NCI-H128 (cell line): ENCODE measurements around the gene AQP9.

Experiments used
- DNase-seq: peaks from one replicate; lab custom pipeline; 2025; ENCODE audit not compliant: unreplicated experiment; lab: John Stamatoyannopoulos, UW

Gene AQP9

DNA sequence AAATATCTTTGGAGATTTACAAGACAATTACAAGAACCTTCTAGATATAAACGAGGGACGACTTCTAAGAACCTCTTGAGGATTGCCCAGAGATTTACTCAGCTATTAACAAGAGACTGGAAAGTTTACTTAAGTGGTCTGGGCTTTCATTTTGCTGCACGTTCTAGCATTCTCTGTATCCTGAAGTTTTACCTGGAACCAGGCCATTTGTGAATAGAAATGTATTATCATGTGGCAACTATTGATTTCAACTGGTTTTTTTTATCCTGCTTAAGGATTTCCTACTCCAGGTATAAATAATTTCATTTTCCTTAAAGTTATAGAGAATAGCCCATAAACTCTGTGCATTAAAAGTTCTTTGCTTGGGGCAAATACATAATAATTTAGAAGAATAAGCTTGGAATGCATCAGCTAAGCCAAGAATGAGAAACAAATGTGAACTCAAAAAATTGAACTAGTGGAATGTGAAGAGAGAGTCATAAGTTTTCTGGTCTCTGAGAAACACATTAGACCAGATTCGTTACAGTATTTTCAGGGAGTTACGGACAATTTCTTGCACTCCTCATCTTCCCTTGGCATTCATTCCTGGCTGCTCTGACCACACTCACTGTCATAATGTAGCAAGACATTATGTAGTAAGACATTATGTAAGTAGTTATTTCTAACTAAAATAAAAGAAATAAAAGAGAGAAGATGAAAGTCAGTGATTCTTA is 1.3 kb downstream of the AQP9 start:
- no peak for DNase-seq

DNA sequence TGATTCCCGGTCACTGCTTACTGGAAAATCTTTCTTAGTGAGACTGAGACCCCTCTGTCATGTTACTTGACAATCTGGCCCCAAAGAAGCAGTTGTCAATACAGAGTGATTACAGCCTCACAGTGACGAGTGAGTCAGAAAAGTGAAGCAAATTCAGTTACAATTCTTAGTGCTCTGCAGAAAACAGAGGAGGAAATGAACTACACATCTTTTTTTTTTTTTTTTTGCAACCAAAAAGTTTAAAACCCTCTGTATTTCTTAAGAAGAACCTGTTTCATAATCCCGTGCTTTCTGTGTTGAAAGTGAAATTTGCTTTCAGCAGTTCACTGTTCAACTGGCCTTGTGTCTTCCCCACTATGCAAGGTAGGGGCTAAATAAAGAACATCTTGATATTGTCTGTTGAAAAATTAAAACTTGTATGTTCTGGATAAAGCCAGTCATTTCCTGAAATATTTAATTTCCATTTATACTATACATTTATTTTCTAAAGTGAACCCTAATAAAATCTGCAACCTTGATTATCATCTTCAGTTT is 1.9 kb downstream of the AQP9 start:
- no peak for DNase-seq

DNA sequence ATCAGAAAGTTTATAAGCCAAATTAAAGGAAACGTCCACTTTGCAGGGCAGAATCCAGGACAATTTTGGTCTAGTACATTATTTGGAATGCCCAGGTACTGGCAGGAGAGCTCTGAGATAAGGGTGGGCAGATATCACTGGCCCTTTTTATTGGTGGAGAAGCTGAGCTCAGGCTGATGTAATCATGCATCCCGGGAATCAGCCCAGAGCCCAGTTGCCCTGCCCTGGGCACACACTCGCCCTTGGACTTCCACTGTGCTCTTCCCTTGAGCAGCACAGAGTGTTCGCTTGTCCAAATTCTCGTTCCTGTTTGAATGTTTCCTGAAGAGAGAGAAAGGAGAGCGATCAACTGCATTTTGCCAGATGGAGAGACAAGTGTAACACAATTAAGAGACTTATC is 3.7 kb downstream of the AQP9 start:
- DNase-seq, result no peak

DNA sequence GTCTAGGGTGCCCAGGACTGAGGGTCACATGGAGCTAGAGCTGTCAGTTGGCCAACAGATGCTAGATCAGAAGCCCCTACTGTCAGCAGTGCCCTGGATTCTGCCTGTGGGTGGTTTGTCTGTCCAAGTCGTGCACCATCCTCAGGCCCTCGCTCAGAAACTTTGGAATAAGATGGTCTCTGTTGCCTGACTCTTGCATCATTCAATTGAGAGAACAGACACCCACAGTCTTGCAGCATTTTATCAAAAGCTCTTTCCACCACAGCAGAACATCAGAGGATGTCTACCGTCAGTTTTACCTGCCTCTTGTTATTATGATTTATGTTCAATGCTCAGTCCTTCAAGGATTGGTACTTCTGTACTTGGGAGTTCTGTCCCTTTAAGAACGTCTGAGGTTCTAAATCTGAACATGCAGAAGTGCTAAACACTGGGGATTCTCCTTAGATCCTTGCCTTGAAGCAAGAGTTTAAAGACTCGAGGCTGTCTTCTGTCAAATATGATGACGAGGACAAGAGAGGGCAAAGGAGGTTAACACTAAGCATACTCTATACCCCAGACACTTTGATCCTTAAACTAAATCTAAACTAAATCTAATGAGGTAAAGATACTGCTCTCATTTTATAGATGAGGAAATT is 4.8 kb downstream of the AQP9 start:
- DNase-seq, result no peak

DNA sequence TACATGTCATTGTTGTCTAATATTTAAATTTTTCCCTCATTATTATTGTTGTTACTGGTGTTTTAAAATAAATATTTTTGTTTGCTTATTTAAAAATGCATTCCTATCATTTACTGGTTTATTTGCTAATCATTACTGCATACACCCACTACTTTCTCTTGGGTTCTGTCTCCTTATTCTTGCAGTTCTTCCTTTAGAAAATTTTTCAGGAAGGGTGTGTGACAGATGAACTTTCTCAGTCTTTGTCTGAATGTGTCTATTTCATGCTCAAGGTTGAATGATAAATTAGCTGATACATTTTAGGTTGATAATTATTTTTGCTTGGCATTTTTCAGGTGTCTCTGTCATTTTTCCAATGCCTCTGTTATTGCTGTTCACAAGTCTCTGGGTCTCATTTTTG is 7.4 kb downstream of the AQP9 start:
- no peak for DNase-seq

DNA sequence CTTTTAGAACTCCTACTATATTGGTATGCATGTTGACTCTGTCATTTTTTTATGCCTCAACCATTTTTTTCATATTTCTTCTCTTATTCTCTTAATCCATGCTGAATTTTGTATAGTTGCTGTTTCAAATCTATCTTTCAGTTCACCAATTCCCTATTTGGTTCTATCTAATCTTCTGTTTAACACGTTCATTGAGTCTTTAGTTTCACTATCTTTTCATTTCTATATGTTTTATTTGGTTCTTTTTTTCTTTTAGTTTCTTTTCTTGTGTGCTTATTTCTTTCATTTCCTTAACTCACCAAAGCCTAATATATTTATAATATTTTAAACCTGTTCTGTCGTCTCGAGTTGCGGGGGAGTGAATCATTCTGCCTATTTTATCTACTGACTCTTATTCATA is 8.0 kb downstream of the AQP9 start:
- DNase-seq, result no peak

DNA sequence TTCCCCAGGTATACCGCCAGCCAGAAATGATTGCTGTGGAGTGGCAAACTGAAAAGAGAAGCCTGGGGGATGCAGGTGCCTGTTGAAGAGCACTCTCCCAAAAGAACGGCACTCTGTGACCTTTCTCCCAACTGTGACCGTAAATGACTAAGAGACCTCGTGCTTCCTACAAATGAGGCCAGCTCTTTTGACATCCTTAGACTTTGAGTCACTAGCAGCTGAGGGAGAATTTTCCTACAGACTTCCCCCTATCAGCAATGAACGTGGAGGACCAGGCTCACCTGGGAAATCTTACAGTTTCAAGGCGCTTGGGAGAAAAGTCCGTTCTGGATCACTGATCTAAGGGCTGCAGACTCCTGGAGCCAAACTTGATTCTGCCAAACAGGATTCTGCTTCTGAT is 8.6 kb downstream of the AQP9 start:
- DNase-seq, result no peak

DNA sequence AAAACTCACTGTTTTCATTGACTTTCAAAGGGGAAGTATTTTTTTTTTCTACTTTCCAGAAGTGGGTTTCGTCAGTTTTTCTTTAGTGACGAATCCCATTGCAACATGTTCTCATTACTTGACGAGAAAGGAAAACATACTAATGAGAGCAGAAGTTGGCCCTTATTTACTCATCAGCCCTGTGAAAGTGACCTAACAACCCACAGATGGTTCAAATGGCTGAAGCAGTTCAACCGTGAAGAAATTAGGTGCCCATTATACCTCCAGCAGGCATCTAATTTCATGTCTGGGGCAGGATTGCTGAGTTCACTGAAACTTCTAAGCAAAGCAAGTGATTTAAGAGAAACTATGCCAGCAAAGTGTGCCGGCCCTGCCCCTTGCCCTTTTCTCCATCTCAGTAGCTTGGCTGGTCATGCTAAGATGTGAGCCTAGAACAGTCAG is 9.0 kb downstream of the AQP9 start:
- DNase-seq, result no peak

DNA sequence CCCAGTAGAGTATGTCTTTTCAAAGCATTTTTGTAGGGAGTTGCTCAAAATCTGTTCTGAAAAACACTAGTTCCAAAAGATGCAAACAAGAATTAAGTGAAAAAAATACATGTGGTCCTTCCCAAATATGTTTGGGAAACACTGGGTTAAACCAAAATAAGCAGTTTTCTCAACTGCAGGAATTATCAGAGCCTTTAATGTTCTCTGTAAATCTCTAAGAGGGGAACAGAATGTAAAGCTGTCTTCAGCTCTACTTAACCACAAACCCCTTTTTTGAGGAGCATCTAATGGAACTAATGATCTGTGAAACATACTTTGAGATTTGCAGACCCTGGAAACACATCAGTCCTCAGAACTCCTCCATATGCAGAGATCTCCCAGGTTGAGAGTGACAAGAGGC is 9.9 kb downstream of the AQP9 start:
- no peak for DNase-seq

DNA sequence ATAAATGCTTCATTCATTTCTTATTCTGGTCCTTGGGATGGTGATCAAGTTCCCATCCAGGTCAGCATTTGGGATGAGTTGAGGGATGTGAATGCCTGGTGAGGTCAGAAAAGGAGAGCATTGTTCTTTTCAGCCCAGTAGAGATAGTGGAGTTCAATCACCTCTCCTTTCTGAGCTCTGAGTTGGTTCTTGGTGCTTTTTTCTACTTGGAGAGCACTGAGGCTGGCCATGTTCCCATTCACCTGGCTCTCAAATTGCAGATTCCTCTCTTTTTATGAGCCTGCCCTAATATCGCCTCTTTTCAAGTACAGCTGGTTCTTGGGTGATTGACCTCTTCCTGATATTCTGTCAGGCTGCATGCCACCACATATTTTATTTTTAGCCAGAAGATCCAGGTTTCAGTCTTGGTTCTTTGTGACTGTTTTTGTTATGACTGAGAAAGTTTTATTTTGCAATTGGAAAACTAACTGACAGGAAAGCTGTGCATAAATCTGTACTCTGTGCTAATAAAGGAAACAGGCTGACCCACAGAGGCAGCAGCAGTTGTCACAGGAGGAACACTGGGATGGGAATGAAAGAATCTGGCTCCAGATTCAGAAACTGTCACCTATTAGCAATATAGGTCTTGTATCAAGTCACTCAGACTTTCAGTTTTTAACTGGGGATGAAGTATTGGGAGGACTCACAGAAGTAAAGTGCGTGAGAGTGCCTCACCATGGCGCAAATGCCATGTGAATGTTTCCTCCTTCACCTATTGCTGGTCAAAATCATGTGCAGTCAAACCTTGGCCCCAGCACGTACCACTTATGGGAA is 10.7 kb downstream of the AQP9 start:
- no peak for DNase-seq

DNA sequence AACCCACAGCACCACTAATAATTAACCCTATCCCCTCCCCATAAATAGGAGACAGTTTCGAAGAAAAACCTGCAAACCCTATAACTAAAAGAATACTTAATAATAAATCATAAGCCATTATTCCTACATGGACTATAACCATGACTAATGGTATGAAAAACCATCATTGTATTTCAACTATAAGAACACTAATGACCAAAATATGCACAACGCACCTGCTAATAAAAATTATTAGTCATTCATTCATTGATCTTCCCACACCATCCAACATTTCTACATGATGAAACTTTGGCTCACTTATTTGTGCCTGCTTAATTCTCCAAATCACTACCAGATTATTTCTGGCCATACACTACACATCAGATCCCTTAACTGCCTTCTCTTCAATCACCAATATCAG is 16.6 kb downstream of the AQP9 start:
- no peak for DNase-seq

DNA sequence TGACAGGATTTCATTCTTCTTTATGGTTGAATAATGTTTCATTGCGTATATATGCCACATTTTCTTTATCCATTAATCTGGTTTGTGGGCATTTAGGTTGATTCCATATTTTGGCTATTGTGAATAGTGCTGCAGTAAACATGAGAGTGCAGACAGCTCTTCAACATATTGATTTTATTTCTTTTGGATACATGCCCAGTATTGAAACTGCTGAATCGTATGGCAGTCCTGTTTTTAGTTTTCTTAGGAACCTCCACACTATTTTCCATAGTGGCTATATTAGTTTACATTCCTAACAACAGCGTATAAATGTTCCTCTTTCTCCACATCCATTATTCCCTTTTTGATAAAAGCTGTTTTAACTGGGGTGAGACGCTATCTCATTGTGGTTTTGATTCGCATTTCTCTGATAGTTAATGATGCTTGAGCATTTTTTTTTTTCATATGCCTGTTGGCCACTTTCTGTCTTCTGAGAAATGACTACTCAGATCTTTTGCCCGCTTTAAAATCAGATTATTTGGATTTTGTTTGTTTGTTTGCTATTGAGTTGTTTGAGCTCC is 21.7 kb downstream of the AQP9 start:
- no peak for DNase-seq

DNA sequence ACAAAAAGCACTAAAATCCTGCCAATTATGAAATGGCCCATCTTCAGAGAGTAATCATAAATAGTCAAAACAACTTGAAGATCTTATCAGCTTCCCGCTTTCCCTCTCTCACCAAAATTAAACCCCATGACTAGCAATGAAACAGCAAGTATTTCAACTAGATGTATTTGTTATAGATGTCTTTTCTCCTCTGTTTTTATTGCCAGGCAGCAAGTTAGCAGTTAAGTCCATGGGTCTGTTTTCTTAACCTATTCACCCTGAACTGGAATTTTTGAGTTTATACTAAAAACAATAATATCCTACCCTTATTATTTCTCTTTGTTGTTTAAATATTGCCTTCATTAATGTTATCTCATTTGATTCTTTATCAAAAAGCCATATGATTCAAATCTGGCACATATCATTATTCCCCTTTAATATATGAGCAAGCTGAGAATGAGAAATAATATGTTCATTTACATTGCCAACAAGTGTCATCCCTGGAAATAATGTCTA is 23.3 kb downstream of the AQP9 start:
- DNase-seq, result no peak

DNA sequence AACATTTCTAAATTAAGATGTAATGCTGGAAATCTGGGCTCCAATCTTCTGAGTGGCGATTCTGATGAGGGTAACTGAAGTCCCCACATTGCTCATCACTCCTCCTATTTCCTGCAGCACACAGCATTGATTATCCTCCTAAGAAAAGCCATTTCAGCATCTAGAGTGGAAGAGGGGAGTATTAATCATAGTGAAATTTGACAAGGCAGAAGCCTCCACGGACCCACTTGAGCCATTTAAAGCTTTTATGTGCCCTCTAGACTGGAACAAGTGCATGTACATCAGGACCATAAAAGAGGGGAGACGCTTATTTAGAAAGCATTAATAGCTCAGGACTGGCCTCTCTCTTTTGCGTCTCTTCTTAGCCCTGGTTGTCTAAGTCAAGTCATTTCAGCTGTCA is 25.8 kb downstream of the AQP9 start:
- DNase-seq, result peak; percentile 34

DNA sequence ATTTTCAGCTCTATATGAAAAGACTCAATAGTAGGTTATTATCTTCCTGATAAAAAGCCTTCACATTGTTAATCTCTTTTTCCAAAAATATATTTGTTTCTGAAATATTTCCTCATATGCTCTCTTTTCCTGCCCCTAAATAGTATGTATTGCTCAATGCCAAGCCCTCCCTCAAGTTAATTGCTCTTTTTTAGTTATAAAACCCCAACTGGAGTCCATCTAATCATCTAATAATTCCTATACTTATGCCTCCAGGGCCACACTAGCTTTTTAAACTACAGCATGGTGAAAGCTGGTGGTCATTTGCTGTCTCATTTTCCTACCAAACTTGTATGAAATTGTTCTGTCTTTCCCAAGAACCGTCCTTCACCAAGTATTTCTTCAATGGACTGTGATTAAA is 26.7 kb downstream of the AQP9 start:
- DNase-seq, result no peak

DNA sequence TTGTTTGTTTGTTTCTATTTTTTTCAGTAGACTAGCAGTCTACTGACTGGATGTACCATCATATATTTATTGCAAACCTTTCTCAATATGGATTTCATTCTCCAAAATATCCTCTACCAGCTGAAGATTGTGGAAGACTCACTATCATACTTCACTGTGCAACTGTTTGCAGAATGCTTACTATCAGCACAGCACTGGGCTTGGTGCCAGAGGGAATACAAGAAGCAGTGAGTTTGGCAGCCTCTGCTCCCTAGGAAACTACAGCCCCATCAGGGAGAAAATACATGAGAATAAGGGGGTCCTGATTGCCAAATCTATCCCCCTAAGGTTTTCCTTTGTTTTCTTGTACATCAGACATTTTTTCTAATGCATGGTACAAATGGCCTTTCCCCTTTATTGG is 27.5 kb downstream of the AQP9 start:
- DNase-seq, result no peak

DNA sequence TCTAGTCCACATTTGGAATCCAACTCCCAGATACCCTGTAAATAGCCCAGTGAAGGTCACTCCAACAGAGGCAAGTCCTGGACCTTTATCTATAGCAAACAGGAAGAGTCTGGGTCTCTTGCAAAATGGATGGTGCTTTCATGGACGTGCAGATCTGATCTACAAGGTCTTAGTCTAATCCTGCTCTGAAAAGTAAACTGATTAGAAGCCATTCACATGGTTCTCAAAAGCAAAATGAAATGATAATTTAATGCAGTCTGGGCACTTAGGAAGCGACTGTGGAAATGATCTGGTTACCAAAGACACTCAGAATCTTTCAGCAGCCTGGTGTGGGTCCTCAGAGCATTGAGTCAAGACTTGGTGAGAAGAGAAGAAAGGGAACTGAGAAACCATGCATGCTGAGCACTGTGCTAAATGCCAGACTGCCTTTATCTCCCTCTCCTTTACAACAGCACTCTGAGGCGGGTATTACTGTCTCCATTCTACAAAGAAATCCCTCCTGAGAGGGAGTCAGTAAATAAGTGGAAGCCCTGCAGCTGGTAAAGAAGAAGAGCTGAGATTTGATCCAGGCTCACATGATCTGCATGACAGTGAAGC is 29.0 kb downstream of the AQP9 start:
- DNase-seq, result no peak

DNA sequence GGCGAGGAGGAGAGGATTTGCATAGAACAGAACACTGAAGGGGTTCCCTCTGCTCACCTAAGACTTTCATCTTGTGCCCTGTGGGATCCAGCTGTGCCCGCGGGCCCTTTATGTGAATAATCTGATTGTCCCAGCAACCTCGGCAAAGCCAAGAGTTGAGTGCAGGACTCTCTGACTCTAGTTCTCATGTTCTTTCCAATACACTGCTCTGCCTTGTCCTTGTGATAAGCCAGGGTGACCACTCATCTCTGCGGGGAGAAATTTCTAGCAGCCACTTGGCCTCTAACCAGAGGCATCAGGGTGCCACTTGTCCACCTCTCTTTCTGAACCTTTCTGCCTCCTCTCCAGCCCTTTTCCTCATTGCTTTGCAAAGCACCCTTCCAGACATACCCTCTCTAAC is 31.8 kb downstream of the AQP9 start:
- no peak for DNase-seq

DNA sequence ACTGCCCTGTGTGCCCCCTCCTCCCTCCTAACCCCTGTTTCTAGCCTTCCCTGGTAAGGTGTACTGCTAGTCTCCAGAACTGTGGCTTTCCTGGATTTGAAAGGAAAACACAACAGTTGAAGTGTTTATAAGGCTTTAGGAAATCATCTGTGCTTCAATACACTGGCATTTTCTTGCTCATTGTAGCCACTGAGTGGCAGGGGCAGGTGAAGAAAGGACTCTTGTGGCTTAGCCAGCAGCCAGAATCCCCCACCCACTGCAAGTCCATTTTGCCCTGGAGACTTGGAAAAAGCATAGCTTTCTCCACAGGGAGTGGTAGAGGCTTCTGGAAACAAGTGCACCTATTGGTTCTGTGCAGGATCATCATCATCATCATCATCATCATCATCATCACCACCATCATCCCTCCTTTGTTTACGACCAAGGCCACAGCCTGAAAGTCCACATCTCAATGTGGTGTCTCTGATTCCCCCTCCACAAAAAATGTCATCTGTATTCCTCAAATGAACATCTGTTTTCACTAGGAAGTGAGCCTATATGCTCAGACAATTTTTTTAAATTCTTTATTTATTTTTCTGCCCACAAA is 33.4 kb downstream of the AQP9 start:
- DNase-seq, result no peak

DNA sequence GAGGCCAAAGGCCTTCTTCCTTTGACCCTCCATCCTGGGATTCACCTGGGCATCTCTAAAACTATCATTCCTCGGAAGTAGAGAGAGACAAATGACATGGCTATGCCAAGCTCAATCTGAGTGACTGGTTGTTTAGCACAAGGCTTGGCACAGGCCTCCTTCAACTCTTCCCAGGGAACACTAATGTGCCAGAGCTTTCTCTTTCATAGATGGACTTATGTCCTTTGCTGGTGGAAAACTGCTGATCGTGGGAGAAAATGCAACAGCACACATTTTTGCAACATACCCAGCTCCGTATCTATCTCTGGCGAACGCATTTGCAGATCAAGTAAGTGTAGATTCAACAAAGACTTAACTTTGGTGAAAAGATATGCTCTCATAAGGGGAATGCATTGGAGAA is 36.5 kb downstream of the AQP9 start:
- no peak for DNase-seq

DNA sequence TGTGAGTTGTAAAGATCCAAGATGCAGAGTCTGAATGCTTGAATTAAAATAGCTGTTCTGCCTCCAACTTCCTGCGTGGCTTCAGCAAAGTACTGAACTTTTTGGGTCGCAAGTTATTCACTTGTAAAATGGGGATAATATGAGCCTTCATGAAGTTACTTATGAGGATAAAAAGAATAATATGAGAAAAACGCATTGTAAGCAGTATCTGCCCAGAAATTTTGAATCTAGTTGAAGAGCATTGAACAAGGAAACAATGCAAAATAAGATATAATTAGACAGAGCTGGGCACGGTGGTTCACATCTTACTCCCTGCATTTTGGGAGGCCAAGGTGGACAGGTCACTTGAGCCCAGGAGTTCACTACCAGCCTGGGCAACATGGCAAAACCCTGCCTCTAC is 37.8 kb downstream of the AQP9 start:
- DNase-seq, result no peak
